Activated CD8-positive, alpha-beta T cell treated with anti-CD3 and anti-CD28 coated beads, Interleukin-2, amount 10 ng/mL, durations not matched to agents 7 days and 5 days (primary cell): Measurements from ENCODE around the gene TST. TPM values are rescaled to one million over a fixed set of nuclear protein-coding genes. Genes with fewer than 3 reads are reported as not detected.
A peak's percentile ranks its signal among the peaks of the same experiment; 100 is the strongest.

Experiments used
- ATAC-seq: fragments of 150-1000 bp; cut with Tn5 transposase; one replicate; pipeline ENCODE4 v1.10.0; 2021; ENCODE audit warnings: moderate library complexity
- CTCF ChIA-PET: fragments of 350-600 bp; sonication (Branson Sonifier 250); formaldehyde crosslinking; loops from one replicate; lab custom pipeline; 2021; ENCODE audit warnings: antibody characterized with exemption; lab: Charles Lee
- POLR2A ChIA-PET: fragments of 350-600 bp; sonication (Branson Sonifier 250); formaldehyde crosslinking; loops from one replicate; lab custom pipeline; 2021; ENCODE audit warnings: antibody characterized with exemption; lab: Charles Lee
- DNase-seq: peaks from one replicate; pipeline ENCODE4 v3.0.0-alpha.2; 2020
- H3K27ac Mint-ChIP-seq: one replicate; pipeline ENCODE4 v1.8.0; 2021; ENCODE audit warnings: mild to moderate bottlenecking, mixed read lengths
- H3K27me3 Mint-ChIP-seq: one replicate; pipeline ENCODE4 v1.8.0; 2021; ENCODE audit warnings: low read depth, mixed read lengths
- H3K36me3 Mint-ChIP-seq: one replicate; pipeline ENCODE4 v1.8.0; 2021; ENCODE audit warnings: low read depth, mixed read lengths
- H3K4me1 Mint-ChIP-seq: one replicate; pipeline ENCODE4 v1.8.0; 2021; ENCODE audit warnings: low read depth, mixed read lengths
- H3K4me3 Mint-ChIP-seq: one replicate; pipeline ENCODE4 v1.8.0; 2021; ENCODE audit warnings: mild to moderate bottlenecking, mixed read lengths
- H3K9me3 Mint-ChIP-seq: one replicate; pipeline ENCODE4 v1.8.0; 2022; ENCODE audit warnings: mixed read lengths; ENCODE audit not compliant: insufficient read depth
- total RNA-seq, 2 experiments: library from RNA; stranded (reverse); gene quantifications; one replicate each; pipeline ENCODE4 v1.2.3, GENCODE V29; 2021

The TST gene
- total RNA-seq, 2 experiments from 2014 or later, result 8.3 to 9.4 TPM

DNA sequence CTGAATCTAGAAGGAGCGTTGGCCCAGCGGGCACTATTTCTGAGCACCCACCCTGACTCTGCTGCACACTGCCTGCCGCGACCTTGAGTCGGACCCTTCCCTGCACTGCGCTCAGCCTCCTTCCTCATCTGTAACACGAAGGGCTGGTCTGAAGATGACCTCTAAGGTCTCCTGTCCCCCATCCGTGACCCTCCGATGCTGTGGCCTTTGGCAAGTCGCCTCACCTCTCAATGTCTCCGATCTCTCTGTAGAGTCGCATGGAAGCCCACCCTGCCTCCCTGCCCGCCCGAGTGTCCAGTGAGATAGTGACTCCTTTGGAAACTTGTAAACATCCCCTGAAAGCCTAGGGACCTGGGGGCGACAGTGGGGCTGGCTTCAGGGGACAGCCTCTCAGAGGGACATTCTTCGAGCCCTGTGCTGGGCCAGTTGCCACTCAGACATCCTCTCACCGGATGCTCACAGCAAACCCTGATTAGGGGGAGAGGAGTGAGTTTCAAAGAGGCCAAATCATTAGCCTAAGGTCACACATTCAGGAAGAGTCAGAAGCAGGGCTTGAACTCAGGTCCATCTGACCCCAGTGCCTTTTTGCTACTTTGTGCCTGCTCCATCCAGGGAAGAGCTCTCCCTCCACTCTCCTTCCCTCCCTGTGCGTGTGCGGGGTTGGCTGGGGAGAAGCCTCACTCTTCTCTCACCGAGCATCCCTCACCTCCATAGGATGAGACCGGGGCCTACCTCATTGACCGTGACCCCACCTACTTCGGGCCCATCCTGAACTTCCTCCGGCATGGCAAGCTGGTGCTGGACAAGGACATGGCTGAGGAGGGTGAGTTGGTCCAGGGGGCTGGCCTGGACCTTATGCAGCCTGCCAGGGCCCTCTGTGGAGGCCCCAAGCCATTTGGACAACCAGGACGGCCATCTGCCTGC, 33.4 kb upstream of the TST start:
- POLR2A ChIA-PET, result interaction anchor here (0.8 to 1.2 kb wide), 4 partner anchors 27 to 277 kb away, joined by 3 to 4 read pairs (median 4); partner anchors contain the start of genes IFT27 and IL2RB
- Mint-ChIP-seq H3K9me3 (no peaks in the 10 kb centered on the region), H3K4me3 (peak overlapping the region; percentile 76), H3K4me1 (peaks cover 19% of the 10 kb centered on the region), H3K36me3 (peaks cover 9% of the 10 kb centered on the region), H3K27me3 (no peaks in the 10 kb centered on the region), H3K27ac (peak overlapping the region; percentile 63)
- no peak for DNase-seq
- no peak for ATAC-seq
- CTCF ChIA-PET, result interaction anchor here (1.0 to 2.4 kb wide), 4 partner anchors 9 to 294 kb away, joined by 3 to 10 read pairs (median 6); no protein-coding TSS in a partner anchor

DNA sequence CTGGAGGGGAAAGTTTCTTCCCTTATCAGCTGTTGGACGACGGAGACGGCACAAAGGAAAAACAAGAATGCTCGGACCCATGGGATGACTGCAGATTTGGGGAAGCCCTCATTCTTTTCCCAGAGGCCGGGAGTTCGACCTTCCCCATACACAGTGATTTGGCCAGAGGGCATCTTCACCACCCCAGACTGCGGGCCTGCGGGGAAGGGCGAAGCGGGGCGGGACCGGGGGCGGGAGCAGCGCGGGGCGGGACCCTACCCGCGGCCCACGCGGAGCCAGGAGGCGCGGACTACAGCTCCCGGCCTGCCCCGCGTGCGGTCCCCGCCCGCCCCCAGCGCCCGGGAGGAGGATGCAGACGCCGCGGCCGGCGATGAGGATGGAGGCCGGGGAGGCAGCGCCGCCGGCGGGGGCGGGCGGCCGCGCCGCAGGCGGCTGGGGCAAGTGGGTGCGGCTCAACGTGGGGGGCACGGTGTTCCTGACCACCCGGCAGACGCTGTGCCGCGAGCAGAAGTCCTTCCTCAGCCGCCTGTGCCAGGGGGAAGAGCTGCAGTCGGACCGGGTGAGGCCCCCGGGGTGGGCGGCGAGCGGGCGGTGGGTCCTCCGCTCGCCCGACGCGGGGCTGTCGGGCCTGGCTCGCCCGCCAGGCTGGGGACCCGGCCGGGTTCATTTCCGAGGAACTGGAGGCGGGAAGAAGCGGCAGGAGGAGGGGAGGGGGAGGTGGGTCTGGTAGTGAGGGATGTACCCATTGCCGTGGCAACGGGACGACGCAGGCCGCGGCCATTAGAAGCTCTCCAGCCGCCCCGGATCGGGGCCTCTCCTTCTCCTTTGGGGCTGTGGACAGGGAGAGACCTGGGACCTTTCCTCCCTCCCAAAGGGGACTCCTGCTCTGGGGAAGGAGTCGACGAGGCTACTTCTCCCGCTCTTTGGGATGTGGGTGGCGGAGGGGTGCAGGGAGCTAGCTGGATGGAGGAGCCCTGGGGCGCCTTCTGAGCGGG, 32.4 kb upstream of the TST start, which contains the start of gene KCTD17:
TSS of gene KCTD17 (plus strand) at position 352 of the 995 bp plus-strand sequence. CDS start at position 371, 19 bp downstream.
- H3K36me3 Mint-ChIP-seq, result peaks cover 8% of the 10 kb centered on the region
- DNase-seq (peak; percentile 85), ATAC-seq (peak; percentile 100)
- H3K4me1 Mint-ChIP-seq, result peaks cover 19% of the 10 kb centered on the region
- no peaks in the 10 kb centered on the region for H3K9me3 Mint-ChIP-seq
- H3K4me3 Mint-ChIP-seq, result peak within 1 kb of the TSS; percentile 76
- ChIA-PET CTCF (interaction anchor here (0.8 to 2.4 kb wide), 7 partner anchors 8 to 293 kb away, joined by 3 to 10 read pairs (median 6); no protein-coding TSS in a partner anchor), POLR2A (interaction anchor here (0.5 to 1.2 kb wide), 5 partner anchors 28 to 276 kb away, joined by 3 to 4 read pairs (median 3); partner anchors contain the start of genes IFT27 and IL2RB)
- H3K27ac Mint-ChIP-seq, result peak within 1 kb of the TSS; percentile 63
- H3K27me3 Mint-ChIP-seq, result no peaks in the 10 kb centered on the region

DNA sequence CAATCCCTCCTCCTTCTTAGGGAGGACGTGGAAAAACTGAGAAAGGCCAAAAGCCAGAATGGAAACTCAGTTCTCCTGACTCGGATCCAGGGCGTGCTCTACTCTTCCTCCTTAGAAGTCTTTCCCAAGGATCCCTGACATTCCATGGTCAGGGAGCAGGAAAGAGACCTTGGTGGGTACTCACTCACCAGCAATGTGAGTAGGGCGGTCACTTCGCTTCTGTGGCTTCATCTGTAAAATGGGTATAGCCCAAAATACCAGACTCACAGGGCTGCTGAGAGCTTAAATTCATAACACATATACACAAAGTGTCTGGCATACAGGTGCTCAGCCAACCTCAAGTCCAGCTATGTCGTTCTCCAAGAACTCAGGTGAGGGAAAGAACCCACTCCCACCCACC, 31.7 kb upstream of the TST start:
- ATAC-seq (no peak), DNase-seq (no peak)
- Mint-ChIP-seq H3K4me1 (peaks cover 23% of the 10 kb centered on the region), H3K4me3 (peak overlapping the region; percentile 76), H3K27ac (no peak overlapping the region), H3K9me3 (no peaks in the 10 kb centered on the region), H3K27me3 (no peaks in the 10 kb centered on the region), H3K36me3 (peaks cover 4% of the 10 kb centered on the region)
- POLR2A ChIA-PET, result interaction anchor here (0.5 kb wide), 1 partner anchor 99 kb away, joined by 3 read pairs; the partner anchor contains the start of gene IL2RB
- CTCF ChIA-PET, result interaction anchor here (0.8 to 2.4 kb wide), 6 partner anchors 10 to 148 kb away, joined by 3 to 10 read pairs (median 6); no protein-coding TSS in a partner anchor

DNA sequence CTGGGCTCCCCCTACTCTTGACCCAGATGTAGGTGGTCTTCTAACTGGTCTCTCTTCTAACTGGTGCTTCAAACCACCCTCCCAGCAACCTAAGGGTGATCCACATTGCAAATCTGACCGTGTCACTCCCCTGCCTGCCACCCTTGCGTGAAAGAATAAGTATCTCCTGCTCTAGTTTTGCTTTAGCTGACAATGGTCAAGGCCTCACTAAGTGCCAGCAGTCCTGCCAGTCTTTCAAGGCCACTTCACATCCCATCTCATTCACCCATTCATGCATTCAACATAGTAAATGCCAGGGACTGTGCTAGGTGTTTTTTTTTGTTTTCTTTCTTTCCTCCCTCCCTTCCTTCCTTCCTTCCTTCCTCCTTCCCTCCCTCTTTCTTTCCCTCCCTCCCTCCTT, 30.0 kb upstream of the TST start:
- ATAC-seq (no peak), DNase-seq (no peak)
- Mint-ChIP-seq H3K27me3 (no peaks in the 10 kb centered on the region), H3K27ac (no peak overlapping the region), H3K4me3 (no peak overlapping the region), H3K9me3 (no peaks in the 10 kb centered on the region), H3K36me3 (peaks cover 4% of the 10 kb centered on the region), H3K4me1 (peaks cover 30% of the 10 kb centered on the region)
- POLR2A ChIA-PET, result no interaction called here
- CTCF ChIA-PET, result interaction anchor here (0.7 to 1.7 kb wide), 2 partner anchors 8 to 101 kb away, joined by 3 to 5 read pairs; no protein-coding TSS in a partner anchor

DNA sequence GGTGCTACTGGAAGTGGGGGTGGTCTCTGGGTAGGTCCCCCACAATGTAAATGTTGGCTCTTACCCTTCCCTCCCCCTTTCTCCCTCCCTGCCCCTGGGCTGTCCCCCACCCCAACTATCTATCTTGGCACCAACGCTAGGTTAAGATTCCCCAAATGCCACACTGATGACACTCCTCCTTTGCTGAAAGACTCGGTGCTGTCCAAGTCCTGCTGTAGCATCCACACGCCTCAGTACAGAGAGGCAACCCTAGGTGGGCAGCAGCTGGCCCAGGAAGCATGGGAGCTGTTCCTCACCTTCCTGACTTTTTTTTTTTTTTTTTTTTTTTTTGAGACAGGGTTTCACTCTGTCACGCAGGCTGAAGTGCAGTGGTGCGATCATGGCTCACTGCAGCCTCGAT, 28.9 kb upstream of the TST start:
- Mint-ChIP-seq H3K9me3 (no peaks in the 10 kb centered on the region), H3K27me3 (no peaks in the 10 kb centered on the region), H3K4me1 (peaks cover 27% of the 10 kb centered on the region), H3K4me3 (no peak overlapping the region), H3K36me3 (peaks cover under 1% of the 10 kb centered on the region), H3K27ac (no peak overlapping the region)
- POLR2A ChIA-PET, result interaction anchor here (1.3 kb wide), 1 partner anchor 77 kb away, joined by 3 read pairs; no protein-coding TSS in a partner anchor
- no peak for DNase-seq
- CTCF ChIA-PET, result interaction anchor here (1.0 kb wide), 1 partner anchor 212 kb away, joined by 3 read pairs; no protein-coding TSS in a partner anchor
- no peak for ATAC-seq

DNA sequence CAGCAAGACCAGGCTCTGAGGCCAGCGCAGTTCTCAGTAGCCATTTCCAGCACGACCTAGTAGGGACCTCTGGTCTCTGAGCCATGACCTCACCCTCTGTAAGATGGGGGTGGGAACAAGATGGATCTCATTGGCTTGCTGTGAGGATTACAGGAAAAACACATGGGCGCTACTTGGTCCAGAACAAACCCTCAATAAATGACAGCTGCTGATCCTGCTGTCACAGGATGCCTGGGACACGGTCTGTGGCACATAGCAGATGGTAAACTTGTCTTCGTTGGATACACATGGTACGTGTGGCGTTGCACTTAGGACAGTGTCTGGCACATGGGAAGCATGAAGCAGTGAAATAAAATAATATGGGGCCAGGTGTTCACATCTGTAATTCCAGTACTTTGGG, 27.8 kb upstream of the TST start:
- Mint-ChIP-seq H3K4me1 (peaks cover 17% of the 10 kb centered on the region), H3K4me3 (no peak overlapping the region), H3K27ac (no peak overlapping the region), H3K9me3 (no peaks in the 10 kb centered on the region), H3K27me3 (no peaks in the 10 kb centered on the region), H3K36me3 (no peaks in the 10 kb centered on the region)
- no peak for ATAC-seq
- CTCF ChIA-PET, result interaction anchor here (0.9 to 3.3 kb wide), 6 partner anchors 8 to 265 kb away, joined by 3 to 18 read pairs (median 5); no protein-coding TSS in a partner anchor
- POLR2A ChIA-PET, result interaction anchor here (1.3 kb wide), 1 partner anchor 78 kb away, joined by 3 read pairs; no protein-coding TSS in a partner anchor
- no peak for DNase-seq

DNA sequence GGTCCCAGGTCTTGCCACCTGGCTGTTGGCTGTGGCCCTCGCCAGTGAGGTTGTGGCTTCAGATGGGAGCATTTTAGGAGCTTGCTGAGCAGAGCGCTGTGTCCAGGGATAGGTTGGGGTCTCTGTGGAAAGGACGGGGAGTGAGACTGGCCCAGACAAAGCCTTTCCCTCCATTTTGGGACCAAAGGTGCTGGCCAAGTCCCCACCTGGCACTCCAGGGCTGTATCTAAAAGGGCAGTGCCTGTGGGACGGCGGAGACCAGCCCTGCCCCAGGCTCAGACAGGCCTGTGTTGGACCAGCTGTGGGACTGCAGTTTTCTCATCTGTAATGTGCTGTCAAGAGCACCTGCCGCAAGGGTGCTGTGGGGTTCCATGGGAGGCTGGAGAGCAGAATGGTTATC, 27.3 kb upstream of the TST start:
- POLR2A ChIA-PET, result interaction anchor here (0.6 kb wide), 1 partner anchor 151 kb away, joined by 3 read pairs; no protein-coding TSS in a partner anchor
- no peak overlapping the region for H3K27ac Mint-ChIP-seq

DNA sequence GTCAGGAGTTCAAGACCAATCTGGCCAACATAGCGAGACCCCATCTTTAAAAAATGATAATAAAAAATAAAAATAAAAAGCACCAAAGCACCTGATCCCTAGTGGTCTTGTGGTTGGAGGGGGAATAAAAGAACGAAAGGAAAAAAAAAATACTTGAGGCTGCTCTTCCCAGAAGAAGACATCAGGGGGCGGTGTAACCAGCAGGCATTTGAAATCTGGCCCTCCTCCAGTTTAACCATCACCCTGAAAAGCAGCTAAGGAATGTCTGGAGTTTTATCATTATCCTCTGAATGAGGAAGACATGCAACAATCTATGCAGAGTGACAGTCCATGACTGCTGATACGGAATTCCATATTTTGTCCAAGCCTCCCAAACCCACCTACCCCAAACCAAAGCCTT, 26.7 kb upstream of the TST start:
- ChIA-PET POLR2A (interaction anchor here (0.5 to 0.6 kb wide), 2 partner anchors 85 to 151 kb away, joined by 3 read pairs; no protein-coding TSS in a partner anchor), CTCF (interaction anchor here (0.6 to 3.3 kb wide), 15 partner anchors 9 to 264 kb away, joined by 3 to 18 read pairs (median 3); no protein-coding TSS in a partner anchor)
- DNase-seq (peak; percentile 38), ATAC-seq (no peak)
- no peaks in the 10 kb centered on the region for H3K9me3 Mint-ChIP-seq
- no peak overlapping the region for H3K27ac Mint-ChIP-seq
- H3K27me3 Mint-ChIP-seq, result no peaks in the 10 kb centered on the region
- peaks cover 20% of the 10 kb centered on the region for H3K4me1 Mint-ChIP-seq
- no peaks in the 10 kb centered on the region for H3K36me3 Mint-ChIP-seq
- no peak overlapping the region for H3K4me3 Mint-ChIP-seq

More for the DNA sequence above, 27.3 kb upstream of the TST start:
- Mint-ChIP-seq H3K4me3 (no peak overlapping the region), H3K4me1 (peaks cover 18% of the 10 kb centered on the region), H3K27me3 (no peaks in the 10 kb centered on the region), H3K36me3 (no peaks in the 10 kb centered on the region), H3K9me3 (no peaks in the 10 kb centered on the region)
- ATAC-seq (no peak), DNase-seq (no peak)
- CTCF ChIA-PET, result interaction anchor here (0.6 to 3.3 kb wide), 15 partner anchors 9 to 264 kb away, joined by 3 to 18 read pairs (median 3); no protein-coding TSS in a partner anchor

DNA sequence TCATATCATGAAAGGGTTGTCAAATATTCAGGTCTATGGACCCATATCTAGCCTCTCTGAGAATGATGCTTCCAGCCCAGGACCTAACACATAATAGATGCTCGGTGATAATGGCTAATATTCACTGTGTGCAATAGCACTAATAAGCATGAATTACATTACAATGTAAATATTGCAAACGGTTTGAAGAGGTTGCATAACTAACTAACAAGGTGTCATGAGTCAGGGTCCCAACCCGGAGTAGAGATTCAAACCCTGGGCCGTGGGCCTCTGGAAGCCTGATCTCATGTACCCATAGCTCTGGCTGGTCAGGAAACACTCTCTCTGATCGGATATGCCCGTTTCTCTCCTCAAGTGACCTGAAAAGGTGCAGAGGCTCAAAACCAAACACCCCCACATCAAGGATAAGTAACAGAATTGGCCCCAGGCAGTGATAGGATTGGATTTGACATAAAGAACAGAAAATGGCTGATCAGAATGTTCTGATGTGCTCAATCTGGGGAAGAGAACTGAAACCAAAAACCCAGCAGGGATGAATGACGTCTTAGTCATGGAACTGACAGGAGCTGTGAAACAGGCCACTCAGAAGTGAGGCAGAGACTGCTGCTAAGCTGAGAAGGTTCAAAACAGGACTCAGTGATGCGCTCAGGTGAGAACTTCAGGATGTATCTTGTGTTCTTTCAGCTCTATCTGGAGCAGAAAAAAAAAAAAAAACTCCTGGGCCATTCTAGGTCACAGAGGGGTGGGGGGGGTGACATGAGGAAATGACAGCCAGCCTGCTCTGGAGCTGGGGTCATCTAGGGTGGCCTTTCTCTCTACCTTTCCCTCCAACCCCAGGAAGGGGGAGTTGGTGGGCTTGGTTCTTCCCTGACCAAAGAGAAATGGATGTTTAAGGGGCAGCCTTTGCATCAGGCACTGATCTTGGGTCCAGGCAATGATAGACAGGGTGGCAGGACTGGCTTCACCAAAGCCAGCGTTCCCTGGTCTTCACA, 25.7 kb upstream of the TST start:
- Mint-ChIP-seq H3K4me3 (no peak overlapping the region), H3K4me1 (peaks cover 23% of the 10 kb centered on the region), H3K9me3 (no peaks in the 10 kb centered on the region), H3K36me3 (no peaks in the 10 kb centered on the region), H3K27me3 (peaks cover 4% of the 10 kb centered on the region), H3K27ac (no peak overlapping the region)
- DNase-seq (no peak), ATAC-seq (no peak)
- CTCF ChIA-PET, result interaction anchor here (0.7 to 3.3 kb wide), 24 partner anchors 9 to 288 kb away, joined by 3 to 18 read pairs (median 5); partner anchors contain the start of genes IFT27, NCF4, RAC2 and TST
- POLR2A ChIA-PET, result interaction anchor here (0.6 kb wide), 1 partner anchor 660 kb away, joined by 3 read pairs; no protein-coding TSS in a partner anchor
